ENCODE results near the gene FLNC. TPM values are rescaled to one million over a fixed set of nuclear protein-coding genes. Genes with fewer than 3 reads are reported as not detected.

The FLNC gene
- polyA plus RNA-seq, 1 of the 3 experiments (the other 2 are of a cell fraction) = 43.7 TPM

GRCh38 chr7:128865303-128865702 is 35.1 kb downstream of the FLNC start:
- Histone ChIP-seq H3K79me2 (ENCODE audit: insufficient read depth) (peaks cover 21% of the 10 kb centered on the region), H3F3A (replicated peaks; ENCODE audit: insufficient read depth) (peaks cover 32% of the 10 kb centered on the region), H3K9ac (no peak overlapping the region), H3K9me2 (no peaks in the 10 kb centered on the region), H3K36me3 (replicated peaks in 1 of 2; ENCODE audit: control insufficient read depth in 1 of 2, insufficient read depth in 2 of 2, low read length in 1 of 2) (peaks cover 8 to 14% of the 10 kb centered on the region in 2 experiments), H3K9me3 (no peaks in the 10 kb centered on the region), H3K4me2 (no peak overlapping the region), H3K4me3 (ENCODE audit: low read depth in 2 of 2, low read length in 1 of 2) (no peak overlapping the region), H3K27ac (ENCODE audit: low read depth in 2 of 2, low read length in 1 of 2) (no peak overlapping the region), H3K27me3 (ENCODE audit: insufficient read depth) (no peaks in the 10 kb centered on the region), H3K4me1 (ENCODE audit: control insufficient read depth in 1 of 2, insufficient read depth in 2 of 2, low read depth in 1 of 2, low read length in 1 of 2) (peaks cover 0 to 36% of the 10 kb centered on the region in 2 experiments; a peak in 1 of 4 replicates), H4K20me1 (ENCODE audit: insufficient read depth) (peaks cover 20% of the 10 kb centered on the region), H2AFZ (ENCODE audit: low read depth) (no peak overlapping the region)
- ChIA-PET POLR2A (no interaction called here), CTCF (interaction anchor here (1.9 to 11.7 kb wide), 2 partner anchors 15 to 24 kb away, joined by 5 to 181 read pairs; no protein-coding TSS in a partner anchor)
- no peak for TF ChIP-seq RCOR1 (IDR thresholded peaks at IDR 0.05; ENCODE audit: low read length)
- no peak for TF ChIP-seq FOXM1 (IDR thresholded peaks at IDR 0.05; ENCODE audit: low read depth)
- DNase-seq = no peak
- 93% methylated on average over 12 of the region's 12 CpGs for WGBS (ENCODE audit: low lambda C conversion rate)

GRCh38 chr7:128865996-128866877 is 36.0 kb downstream of the FLNC start:
- DNase-seq = no peak
- H4K20me1 ChIP-seq (ENCODE audit: insufficient read depth) = peaks cover 20% of the 10 kb centered on the region
- no peaks in the 10 kb centered on the region for H3K9me3 ChIP-seq
- H3K9me2 ChIP-seq = no peaks in the 10 kb centered on the region
- peaks cover 26% of the 10 kb centered on the region for H3F3A ChIP-seq (replicated peaks; ENCODE audit: insufficient read depth)
- no peak overlapping the region for H2AFZ ChIP-seq (ENCODE audit: low read depth)
- no peak overlapping the region for H3K9ac ChIP-seq
- peaks cover 21% of the 10 kb centered on the region for H3K79me2 ChIP-seq (ENCODE audit: insufficient read depth)
- no peaks in the 10 kb centered on the region for H3K27me3 ChIP-seq (ENCODE audit: insufficient read depth)
- H3K4me2 ChIP-seq = no peak overlapping the region
- TF ChIP-seq PBX3 (IDR thresholded peaks at IDR 0.05) (no peak), SIN3A (IDR thresholded peaks at IDR 0.05; ENCODE audit: borderline replicate concordance, low read depth, low read length) (no peak), FOSL2 (IDR thresholded peaks at IDR 0.05; ENCODE audit: borderline replicate concordance, low read depth) (no peak)
- ChIA-PET CTCF (interaction anchor here (1.5 to 11.7 kb wide), 4 partner anchors 14 to 439 kb away, joined by 6 to 181 read pairs (median 8); no protein-coding TSS in a partner anchor), POLR2A (no interaction called here)
- no peak overlapping the region for H3K27ac ChIP-seq (ENCODE audit: low read depth in 2 of 2, low read length in 1 of 2)
- no peak overlapping the region for H3K4me3 ChIP-seq (ENCODE audit: low read depth in 2 of 2, low read length in 1 of 2)
- peaks cover 0 to 29% of the 10 kb centered on the region in 2 experiments; a peak in 1 of 4 replicates for H3K4me1 ChIP-seq (ENCODE audit: control insufficient read depth in 1 of 2, insufficient read depth in 2 of 2, low read depth in 1 of 2, low read length in 1 of 2)
- WGBS (ENCODE audit: low lambda C conversion rate) = 95% methylated on average over 27 of the region's 27 CpGs
- peaks cover 8 to 14% of the 10 kb centered on the region in 2 experiments for H3K36me3 ChIP-seq (replicated peaks in 1 of 2; ENCODE audit: control insufficient read depth in 1 of 2, insufficient read depth in 2 of 2, low read length in 1 of 2)

GRCh38 chr7:128867241-128867640 is 37.0 kb downstream of the FLNC start:
- no peaks in the 10 kb centered on the region for H3K9me3 ChIP-seq
- H3F3A ChIP-seq (replicated peaks; ENCODE audit: insufficient read depth) = peaks cover 22% of the 10 kb centered on the region
- WGBS (ENCODE audit: low lambda C conversion rate) = 95% methylated on average over 4 of the region's 4 CpGs
- H3K4me1 ChIP-seq (ENCODE audit: control insufficient read depth in 1 of 2, insufficient read depth in 2 of 2, low read depth in 1 of 2, low read length in 1 of 2) = peaks cover 0 to 26% of the 10 kb centered on the region in 2 experiments; a peak in 1 of 4 replicates
- DNase-seq = no peak
- H3K36me3 ChIP-seq (replicated peaks in 1 of 2; ENCODE audit: control insufficient read depth in 1 of 2, insufficient read depth in 2 of 2, low read length in 1 of 2) = peaks cover 8 to 14% of the 10 kb centered on the region in 2 experiments
- no peak overlapping the region for H3K4me2 ChIP-seq
- no peak overlapping the region for H3K9ac ChIP-seq
- no peak overlapping the region for H3K27ac ChIP-seq (ENCODE audit: low read depth in 2 of 2, low read length in 1 of 2)
- no peak overlapping the region for H2AFZ ChIP-seq (ENCODE audit: low read depth)
- TF ChIP-seq TEAD4 (IDR thresholded peaks at IDR 0.05; ENCODE audit: borderline replicate concordance, insufficient read depth) (no peak), EP300 (IDR thresholded peaks at IDR 0.05; ENCODE audit: borderline replicate concordance in 1 of 2, low read depth in 1 of 2, low read length in 1 of 2) (no peak), MAX (IDR thresholded peaks at IDR 0.05; ENCODE audit: low read depth) (no peak), GATA2 (CRISPR knock-in tag; IDR thresholded peaks at IDR 0.05) (no peak)
- H3K4me3 ChIP-seq (ENCODE audit: low read depth in 2 of 2, low read length in 1 of 2) = no peak overlapping the region
- CTCF ChIA-PET = interaction anchor here (1.0 to 11.7 kb wide), 8 partner anchors 13 to 440 kb away, joined by 3 to 181 read pairs (median 4); no protein-coding TSS in a partner anchor
- H4K20me1 ChIP-seq (ENCODE audit: insufficient read depth) = peaks cover 20% of the 10 kb centered on the region
- peaks cover 21% of the 10 kb centered on the region for H3K79me2 ChIP-seq (ENCODE audit: insufficient read depth)
- H3K27me3 ChIP-seq (ENCODE audit: insufficient read depth) = no peaks in the 10 kb centered on the region
- POLR2A ChIA-PET = interaction anchor here (1.2 kb wide), 1 partner anchor 54 kb away, joined by 3 read pairs; no protein-coding TSS in a partner anchor
- no peaks in the 10 kb centered on the region for H3K9me2 ChIP-seq

Data from SK-N-SH (cell line).